Peyer's patch (tissue), 4 donors: Measurements from ENCODE around the gene RCHY1.

Experiments used
- CTCF ChIP-seq, 6 experiments: fragments of 450-650 bp in 4 of 6; fragments of 200-600 bp in 2 of 6; sonication (generic) in 1 of 6; IDR thresholded peaks; one replicate each; pipeline ENCODE4 v1.5.1; 2017 to 2019; ENCODE audit warnings: antibody characterized with exemption in 6 of 6, mild to moderate bottlenecking in 3 of 6, moderate library complexity in 1 of 6
- POLR2A ChIP-seq, 2 donors: fragments of 450-650 bp; IDR thresholded peaks; one replicate each; pipeline ENCODE4 v1.5.1; 2017; ENCODE audit warnings: antibody characterized with exemption in 2 of 2, mild to moderate bottlenecking in 2 of 2, moderate library complexity in 2 of 2

- TF ChIP-seq CTCF (IDR thresholded peaks at IDR 0.05) (no peak), POLR2A (IDR thresholded peaks at IDR 0.05) (no peak)
These were observed 16.2 kb downstream of the RCHY1 start for GRCh38 chr4:75498041-75498440.
